ENCODE measurements around the gene OLA1. TPM values are rescaled to one million over a fixed set of nuclear protein-coding genes. Genes with fewer than 3 reads are reported as not detected.

The OLA1 gene
- total RNA-seq, 1 experiment from 2014 or later, result 198 TPM

Small RNAs within 50 kb of the gene (small RNA-seq; reads per million reads assigned to genes)
- gene RF00019, result 0 reads per million in 2 experiments

Other genes with a start within 250 kb of the OLA1 start
- gene SP9, start 86.4 kb upstream of the OLA1 start, total RNA-seq (2014; rRNA removed; shearing (Covaris generic)), result not detected in 2 replicates
- 22.3 and 30.3 TPM in 2 replicates for gene SCRN3, start 147.2 kb upstream of the OLA1 start, total RNA-seq (2014; rRNA removed; shearing (Covaris generic))
- 2.1 and 2.2 TPM in 2 replicates for gene GPR155, start 238.5 kb upstream of the OLA1 start, total RNA-seq (2014; rRNA removed; shearing (Covaris generic))

Measured in NCI-H460 (cell line).